WTC11 (cell line): ENCODE results near the gene KLHL29.

ENCODE experiments used
- ARID4B ChIP-seq: sonication (generic); formaldehyde crosslinking; IDR thresholded peaks from 2 replicates; pipeline ENCODE4 v1.8.0; 2023; ENCODE audit warnings: missing genetic modification reagents, mild to moderate bottlenecking, borderline replicate concordance
- NFATC4 ChIP-seq: fragments of 250-450 bp; sonication (Bioruptor Pico); IDR thresholded peaks from 2 replicates; pipeline ENCODE4 v1.9.0; 2021; ENCODE audit warnings: mild to moderate bottlenecking
- NR3C1 ChIP-seq: sonication (generic); formaldehyde crosslinking; conservative IDR thresholded peaks from 2 replicates; pipeline ENCODE4 v1.8.1; 2023; ENCODE audit warnings: low read depth, mild to moderate bottlenecking, missing genetic modification reagents
- SOX15 ChIP-seq: fragments of 250-450 bp; sonication (Bioruptor Pico); IDR thresholded peaks from 2 replicates; pipeline ENCODE4 v1.9.0; 2021; ENCODE audit warnings: mild to moderate bottlenecking
- ZBTB43 ChIP-seq: sonication (generic); formaldehyde crosslinking; IDR thresholded peaks from 2 replicates; pipeline ENCODE4 v1.8.1; 2023; ENCODE audit warnings: mild to moderate bottlenecking, missing genetic modification reagents
- ZNF232 ChIP-seq: sonication (generic); formaldehyde crosslinking; IDR thresholded peaks from 2 replicates; pipeline ENCODE4 v1.8.0; 2022; ENCODE audit warnings: mild to moderate bottlenecking, missing genetic modification reagents
- TF ChIP-seq, protein P1 (sequence below): fragments of 200-600 bp; IDR thresholded peaks from 2 replicates; pipeline ENCODE4 v1.8.0; 2022; ENCODE audit warnings: antibody characterized with exemption
- TF ChIP-seq, protein P2 (sequence below): sonication (generic); formaldehyde crosslinking; IDR thresholded peaks from 2 replicates; pipeline ENCODE4 v1.8.1; 2023; ENCODE audit warnings: mild to moderate bottlenecking, missing genetic modification reagents, borderline replicate concordance
- TF ChIP-seq, protein P3 (sequence below): sonication (generic); formaldehyde crosslinking; conservative IDR thresholded peaks from 2 replicates; pipeline ENCODE4 v1.8.1; 2023; ENCODE audit warnings: mild to moderate bottlenecking, low read depth, missing genetic modification reagents, moderate library complexity
- TF ChIP-seq, protein P4 (sequence below): sonication (generic); formaldehyde crosslinking; IDR thresholded peaks from 2 replicates; pipeline ENCODE4 v1.8.1; 2022; ENCODE audit warnings: mild to moderate bottlenecking, moderate library complexity, missing genetic modification reagents
- TF ChIP-seq, protein P5 (sequence below): sonication (generic); formaldehyde crosslinking; conservative IDR thresholded peaks from 2 replicates; pipeline ENCODE4 v1.8.1; 2022; ENCODE audit warnings: mild to moderate bottlenecking, missing genetic modification reagents
- TF ChIP-seq, protein P6 (sequence below): sonication (generic); formaldehyde crosslinking; IDR thresholded peaks from 2 replicates; pipeline ENCODE4 v1.8.0; 2022; ENCODE audit warnings: mild to moderate bottlenecking, missing genetic modification reagents

- TF ChIP-seq ZBTB43 (no peak), ARID4B (no peak), SOX15 (CRISPR knock-in tag) (no peak), NFATC4 (no peak), ZNF232 (no peak), NR3C1 (no peak)
- TF ChIP-seq, protein P1, sequence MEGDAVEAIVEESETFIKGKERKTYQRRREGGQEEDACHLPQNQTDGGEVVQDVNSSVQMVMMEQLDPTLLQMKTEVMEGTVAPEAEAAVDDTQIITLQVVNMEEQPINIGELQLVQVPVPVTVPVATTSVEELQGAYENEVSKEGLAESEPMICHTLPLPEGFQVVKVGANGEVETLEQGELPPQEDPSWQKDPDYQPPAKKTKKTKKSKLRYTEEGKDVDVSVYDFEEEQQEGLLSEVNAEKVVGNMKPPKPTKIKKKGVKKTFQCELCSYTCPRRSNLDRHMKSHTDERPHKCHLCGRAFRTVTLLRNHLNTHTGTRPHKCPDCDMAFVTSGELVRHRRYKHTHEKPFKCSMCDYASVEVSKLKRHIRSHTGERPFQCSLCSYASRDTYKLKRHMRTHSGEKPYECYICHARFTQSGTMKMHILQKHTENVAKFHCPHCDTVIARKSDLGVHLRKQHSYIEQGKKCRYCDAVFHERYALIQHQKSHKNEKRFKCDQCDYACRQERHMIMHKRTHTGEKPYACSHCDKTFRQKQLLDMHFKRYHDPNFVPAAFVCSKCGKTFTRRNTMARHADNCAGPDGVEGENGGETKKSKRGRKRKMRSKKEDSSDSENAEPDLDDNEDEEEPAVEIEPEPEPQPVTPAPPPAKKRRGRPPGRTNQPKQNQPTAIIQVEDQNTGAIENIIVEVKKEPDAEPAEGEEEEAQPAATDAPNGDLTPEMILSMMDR = no peak
- TF ChIP-seq, protein P2, sequence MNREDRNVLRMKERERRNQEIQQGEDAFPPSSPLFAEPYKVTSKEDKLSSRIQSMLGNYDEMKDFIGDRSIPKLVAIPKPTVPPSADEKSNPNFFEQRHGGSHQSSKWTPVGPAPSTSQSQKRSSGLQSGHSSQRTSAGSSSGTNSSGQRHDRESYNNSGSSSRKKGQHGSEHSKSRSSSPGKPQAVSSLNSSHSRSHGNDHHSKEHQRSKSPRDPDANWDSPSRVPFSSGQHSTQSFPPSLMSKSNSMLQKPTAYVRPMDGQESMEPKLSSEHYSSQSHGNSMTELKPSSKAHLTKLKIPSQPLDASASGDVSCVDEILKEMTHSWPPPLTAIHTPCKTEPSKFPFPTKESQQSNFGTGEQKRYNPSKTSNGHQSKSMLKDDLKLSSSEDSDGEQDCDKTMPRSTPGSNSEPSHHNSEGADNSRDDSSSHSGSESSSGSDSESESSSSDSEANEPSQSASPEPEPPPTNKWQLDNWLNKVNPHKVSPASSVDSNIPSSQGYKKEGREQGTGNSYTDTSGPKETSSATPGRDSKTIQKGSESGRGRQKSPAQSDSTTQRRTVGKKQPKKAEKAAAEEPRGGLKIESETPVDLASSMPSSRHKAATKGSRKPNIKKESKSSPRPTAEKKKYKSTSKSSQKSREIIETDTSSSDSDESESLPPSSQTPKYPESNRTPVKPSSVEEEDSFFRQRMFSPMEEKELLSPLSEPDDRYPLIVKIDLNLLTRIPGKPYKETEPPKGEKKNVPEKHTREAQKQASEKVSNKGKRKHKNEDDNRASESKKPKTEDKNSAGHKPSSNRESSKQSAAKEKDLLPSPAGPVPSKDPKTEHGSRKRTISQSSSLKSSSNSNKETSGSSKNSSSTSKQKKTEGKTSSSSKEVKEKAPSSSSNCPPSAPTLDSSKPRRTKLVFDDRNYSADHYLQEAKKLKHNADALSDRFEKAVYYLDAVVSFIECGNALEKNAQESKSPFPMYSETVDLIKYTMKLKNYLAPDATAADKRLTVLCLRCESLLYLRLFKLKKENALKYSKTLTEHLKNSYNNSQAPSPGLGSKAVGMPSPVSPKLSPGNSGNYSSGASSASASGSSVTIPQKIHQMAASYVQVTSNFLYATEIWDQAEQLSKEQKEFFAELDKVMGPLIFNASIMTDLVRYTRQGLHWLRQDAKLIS (CRISPR knock-in tag) = no peak
- TF ChIP-seq, protein P3, sequence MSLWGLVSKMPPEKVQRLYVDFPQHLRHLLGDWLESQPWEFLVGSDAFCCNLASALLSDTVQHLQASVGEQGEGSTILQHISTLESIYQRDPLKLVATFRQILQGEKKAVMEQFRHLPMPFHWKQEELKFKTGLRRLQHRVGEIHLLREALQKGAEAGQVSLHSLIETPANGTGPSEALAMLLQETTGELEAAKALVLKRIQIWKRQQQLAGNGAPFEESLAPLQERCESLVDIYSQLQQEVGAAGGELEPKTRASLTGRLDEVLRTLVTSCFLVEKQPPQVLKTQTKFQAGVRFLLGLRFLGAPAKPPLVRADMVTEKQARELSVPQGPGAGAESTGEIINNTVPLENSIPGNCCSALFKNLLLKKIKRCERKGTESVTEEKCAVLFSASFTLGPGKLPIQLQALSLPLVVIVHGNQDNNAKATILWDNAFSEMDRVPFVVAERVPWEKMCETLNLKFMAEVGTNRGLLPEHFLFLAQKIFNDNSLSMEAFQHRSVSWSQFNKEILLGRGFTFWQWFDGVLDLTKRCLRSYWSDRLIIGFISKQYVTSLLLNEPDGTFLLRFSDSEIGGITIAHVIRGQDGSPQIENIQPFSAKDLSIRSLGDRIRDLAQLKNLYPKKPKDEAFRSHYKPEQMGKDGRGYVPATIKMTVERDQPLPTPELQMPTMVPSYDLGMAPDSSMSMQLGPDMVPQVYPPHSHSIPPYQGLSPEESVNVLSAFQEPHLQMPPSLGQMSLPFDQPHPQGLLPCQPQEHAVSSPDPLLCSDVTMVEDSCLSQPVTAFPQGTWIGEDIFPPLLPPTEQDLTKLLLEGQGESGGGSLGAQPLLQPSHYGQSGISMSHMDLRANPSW = no peak
- TF ChIP-seq, protein P4, sequence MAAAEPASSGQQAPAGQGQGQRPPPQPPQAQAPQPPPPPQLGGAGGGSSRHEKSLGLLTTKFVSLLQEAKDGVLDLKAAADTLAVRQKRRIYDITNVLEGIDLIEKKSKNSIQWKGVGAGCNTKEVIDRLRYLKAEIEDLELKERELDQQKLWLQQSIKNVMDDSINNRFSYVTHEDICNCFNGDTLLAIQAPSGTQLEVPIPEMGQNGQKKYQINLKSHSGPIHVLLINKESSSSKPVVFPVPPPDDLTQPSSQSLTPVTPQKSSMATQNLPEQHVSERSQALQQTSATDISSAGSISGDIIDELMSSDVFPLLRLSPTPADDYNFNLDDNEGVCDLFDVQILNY (CRISPR knock-in tag) = no peak
- TF ChIP-seq, protein P5, sequence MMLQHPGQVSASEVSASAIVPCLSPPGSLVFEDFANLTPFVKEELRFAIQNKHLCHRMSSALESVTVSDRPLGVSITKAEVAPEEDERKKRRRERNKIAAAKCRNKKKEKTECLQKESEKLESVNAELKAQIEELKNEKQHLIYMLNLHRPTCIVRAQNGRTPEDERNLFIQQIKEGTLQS = no peak
- TF ChIP-seq, protein P6, sequence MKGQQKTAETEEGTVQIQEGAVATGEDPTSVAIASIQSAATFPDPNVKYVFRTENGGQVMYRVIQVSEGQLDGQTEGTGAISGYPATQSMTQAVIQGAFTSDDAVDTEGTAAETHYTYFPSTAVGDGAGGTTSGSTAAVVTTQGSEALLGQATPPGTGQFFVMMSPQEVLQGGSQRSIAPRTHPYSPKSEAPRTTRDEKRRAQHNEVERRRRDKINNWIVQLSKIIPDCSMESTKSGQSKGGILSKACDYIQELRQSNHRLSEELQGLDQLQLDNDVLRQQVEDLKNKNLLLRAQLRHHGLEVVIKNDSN (CRISPR knock-in tag) = no peak
These were observed 318.8 kb downstream of the KLHL29 start for GRCh38 chr2:23703583-23704385.
